Germinal center (tissue), 1 donor: ENCODE data around the gene ACTL8.
"Not testable (repeated sequence)": the region's sequence is repeated elsewhere in the genome, so short reads cannot be mapped to it uniquely, and the experiment has no call there.

Experiments used
- DNase-seq: peaks from one replicate; pipeline ENCODE4 v3.0.0; 2012; ENCODE audit warnings: mixed read lengths, low spot score

Gene ACTL8

DNA sequence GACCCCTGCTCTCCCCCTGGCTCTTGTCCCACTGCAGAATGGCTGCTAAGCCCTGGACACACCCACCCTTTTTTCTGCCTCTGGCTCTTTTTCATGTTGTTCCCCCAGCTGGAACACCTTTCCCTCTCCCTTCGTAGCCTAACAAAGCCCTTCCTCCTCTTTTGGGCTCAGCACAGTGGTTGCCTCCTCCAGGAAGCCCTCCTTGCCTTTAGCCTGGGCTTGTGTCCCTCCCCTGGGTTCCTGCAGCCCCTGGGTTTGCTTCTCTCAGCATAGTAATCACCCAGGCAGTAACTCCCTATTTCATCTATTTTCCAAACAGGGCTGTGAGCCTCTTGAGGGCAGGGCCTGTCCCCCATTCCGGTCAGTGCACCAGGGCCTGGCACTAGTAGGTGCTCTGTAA lies 19.8 kb upstream of the ACTL8 start:
- no peak for DNase-seq

DNA sequence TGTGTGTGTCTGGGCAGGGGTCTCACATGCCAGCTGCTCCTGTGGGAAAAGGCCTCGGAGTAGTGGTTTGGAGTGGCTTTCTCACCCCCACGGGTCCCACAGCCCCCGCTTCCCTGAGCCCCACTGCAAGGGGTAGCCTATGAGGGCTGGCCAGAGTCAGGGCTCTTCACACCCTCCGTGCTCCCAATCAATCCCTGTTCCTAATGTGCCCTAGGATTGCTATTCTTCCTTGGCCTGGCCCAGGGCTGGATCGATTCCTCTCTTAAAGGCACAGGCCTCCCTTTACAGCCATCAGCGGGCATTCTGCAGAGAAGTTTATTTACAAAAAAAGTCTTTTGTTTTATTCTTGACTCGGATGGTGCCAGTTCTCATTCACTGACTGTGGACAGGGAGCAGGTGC lies 19.3 kb upstream of the ACTL8 start:
- DNase-seq = no peak

DNA sequence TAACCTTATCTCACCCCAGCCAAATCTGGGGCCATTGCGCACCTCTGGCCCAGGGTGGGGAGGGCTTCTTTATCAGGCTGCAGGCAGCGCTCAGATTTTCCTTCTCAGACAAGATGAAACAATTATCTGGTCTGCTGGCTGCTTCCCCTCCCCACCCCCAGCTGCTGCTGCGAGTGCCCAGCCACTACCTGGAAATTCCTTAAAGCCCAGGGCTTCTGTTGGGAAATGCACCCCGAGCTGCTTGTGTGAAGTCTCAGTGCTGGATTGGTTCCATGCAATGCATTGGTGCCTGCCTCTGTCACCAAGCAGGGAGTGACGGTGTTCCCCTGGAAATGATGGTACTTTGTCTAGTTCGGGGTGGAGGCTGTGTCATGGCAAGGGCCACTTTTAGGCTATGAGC lies 18.5 kb upstream of the ACTL8 start:
- DNase-seq = no peak

DNA sequence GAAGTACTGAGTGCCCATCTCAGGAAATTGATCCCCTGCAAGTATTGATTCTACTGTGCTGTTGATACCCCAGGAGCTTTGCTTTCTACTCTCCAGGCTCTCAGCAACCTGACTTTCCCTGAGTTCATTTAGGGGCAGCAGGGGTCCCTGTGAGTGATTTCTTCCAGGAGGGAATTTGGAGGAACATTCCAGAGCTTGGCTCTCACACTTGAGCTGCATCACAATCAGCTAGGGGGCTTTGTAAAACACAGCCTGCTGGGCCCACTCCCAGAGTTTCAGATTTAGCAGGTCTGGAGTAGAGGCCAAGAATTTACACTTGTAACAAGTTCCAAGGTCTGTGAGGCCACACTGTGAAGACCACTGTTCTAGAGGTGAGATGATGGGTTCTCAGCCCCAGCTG lies 16.1 kb upstream of the ACTL8 start:
- no peak for DNase-seq

DNA sequence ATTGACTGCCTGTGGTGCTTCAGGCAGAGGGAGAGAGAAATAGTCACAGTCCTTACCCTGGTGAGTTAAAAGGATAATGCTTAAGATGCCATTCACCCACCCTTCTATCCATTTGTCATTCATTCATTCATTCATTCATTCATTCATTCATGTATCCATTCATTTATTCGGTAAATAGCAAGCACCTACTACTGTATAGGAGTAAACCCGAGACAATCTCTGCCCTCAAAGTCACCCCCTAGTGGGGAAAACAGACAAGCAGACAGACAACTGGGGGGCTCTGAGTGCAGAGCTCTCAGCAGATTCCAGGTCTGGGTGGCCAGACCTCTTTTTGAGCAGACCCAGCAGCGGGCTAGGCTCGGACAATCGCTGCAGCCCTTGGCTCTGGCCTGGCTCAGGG lies 14.1 kb upstream of the ACTL8 start:
- DNase-seq = no peak

DNA sequence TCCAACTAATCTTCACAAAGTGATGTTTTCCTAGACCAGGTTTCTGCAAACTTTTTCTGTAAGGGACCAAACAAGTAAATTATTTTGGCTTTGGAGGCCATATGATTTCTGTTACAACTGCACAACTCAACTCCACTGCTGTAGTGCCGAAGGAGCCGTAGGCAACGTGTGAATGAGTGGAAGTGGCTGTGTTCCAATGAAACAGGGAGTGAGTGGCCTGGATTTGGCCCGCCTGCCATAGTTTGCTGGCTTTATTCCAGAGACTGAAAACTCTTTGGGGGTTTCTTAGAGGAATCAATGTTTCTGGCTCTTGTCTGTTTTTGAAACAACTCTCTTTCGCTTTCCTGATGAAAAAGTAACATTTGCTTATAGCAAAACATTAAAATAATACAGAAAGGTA lies 12.6 kb upstream of the ACTL8 start:
- DNase-seq = no peak

DNA sequence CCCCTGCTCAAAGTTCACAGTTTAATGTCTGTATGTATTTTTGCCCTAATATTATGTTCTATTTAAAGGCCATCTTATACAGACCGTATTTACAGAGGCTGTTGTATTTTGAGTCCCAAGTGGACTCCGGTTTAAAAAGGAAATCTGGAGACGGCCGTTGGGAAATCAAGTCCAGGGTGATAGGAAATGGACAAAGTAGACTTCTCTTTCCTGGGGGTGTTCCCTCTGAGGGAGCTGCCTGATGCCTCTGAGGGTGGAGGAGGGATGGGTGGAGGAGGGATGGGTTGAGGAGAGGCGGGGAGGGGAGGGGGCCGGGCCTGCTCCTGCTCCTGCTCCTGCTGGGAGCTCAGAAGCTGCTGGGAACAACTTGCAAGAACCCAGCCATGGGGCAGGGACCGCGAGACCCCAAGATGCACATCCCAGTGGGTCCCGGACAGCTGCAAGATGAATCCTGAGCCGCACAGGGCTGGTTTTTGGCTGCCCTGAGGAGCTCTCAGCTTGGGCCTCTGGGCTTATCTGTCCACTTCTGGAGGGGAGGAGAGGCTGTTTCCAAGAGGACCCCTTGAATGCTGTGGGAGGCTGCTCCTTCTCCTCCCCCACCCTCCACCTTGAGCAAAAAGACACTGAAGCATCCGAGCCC lies 12.0 kb upstream of the ACTL8 start:
- no peak for DNase-seq

DNA sequence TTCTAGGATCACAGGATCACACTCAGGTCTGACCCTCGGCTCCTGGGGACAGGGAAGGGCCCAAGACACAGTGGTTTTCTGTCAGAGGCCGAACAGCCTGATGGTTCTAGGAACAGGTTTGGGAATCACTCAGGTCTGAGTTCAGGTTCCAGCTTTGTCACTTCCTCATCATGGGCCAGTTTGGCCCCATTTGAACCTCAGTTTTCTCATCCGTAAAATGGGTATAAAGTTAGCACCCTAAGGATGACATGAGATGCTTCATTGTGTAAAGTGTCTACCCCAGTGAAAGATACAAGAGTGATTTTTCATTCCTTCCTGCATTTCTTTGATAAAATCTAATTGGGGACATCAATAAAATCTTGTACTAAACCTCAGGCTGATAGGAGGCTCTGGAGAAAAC lies 11.2 kb upstream of the ACTL8 start:
- DNase-seq = no peak

DNA sequence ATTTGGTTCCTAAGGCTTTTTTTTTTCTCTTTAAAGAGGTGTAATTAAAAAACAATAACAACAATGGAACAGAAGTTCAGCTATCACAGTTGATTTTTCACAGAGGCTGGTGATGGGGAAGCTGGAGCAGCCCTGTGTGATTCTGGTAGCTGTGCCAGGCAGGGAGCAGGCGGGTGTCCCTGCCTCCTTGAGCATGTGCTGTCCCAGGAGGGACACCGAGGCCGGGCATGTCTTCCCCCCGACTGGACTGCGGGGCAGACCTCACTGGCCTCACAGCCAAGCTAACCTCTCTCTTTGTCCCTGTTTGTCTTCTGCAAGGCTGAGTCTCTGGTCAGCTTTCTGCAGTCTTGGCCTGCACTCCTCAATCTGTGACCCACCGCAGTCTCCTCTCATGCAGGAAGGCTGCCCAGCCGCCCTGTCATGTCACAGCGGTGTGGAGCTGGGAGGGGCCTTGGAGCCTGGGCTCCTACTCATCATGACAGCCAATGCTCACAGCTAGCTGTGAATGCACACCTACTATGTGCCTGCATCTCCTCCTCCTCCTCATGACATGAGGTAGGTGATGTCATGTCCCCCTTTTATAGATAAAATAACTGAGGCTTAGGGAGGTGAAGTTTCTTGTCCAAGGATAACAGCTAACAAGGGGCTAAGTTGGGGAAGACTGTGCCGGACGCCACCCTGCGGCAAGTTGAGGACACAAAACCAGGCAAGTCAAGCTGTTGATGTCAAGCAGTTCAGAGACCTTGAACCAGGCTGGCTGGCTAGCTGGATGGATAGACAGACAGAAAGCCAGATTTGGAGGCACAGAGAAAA lies 10.3 kb upstream of the ACTL8 start:
- no peak for DNase-seq

DNA sequence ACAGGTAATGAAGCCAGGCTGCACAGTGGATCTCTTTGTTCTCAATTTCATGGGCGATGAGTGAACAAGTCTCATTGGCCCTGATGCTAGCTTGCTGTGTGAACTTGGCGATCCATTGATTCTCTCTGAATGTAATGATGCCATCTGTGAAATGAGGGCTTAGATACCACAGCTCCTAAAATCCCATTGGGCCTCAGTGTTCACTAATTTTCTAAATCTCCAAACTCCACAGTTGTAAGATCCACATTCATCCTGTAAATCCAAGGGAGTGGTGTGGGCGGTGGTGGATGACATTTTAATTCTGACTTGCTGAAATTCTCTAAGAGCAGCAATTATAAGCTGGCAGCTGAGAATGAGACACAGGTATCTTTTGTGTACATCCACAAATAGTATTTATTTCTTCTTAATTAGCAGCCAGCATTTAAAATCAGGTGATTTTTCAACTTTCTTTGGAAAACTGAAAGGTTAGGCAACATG lies 9.6 kb upstream of the ACTL8 start:
- no peak for DNase-seq

DNA sequence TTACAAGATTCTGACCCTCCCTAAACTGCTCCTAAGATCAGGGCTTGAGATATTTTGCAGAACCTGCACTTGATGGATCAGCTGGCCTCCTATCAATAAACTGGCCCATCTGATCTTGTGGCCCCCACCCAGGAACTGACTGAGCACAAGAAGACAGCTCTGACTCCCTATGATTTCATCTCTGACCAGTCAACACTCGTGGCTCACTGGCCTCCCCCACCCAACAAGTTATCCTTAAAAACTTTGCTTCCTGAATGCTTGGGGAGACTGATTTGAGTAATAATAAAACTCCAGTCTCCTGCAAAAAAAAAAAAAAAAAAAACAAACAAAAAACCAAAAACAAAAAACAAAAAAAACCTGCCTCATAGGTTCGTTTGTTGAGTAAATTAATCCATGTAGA lies 8.9 kb upstream of the ACTL8 start:
- not testable (repeated sequence) for DNase-seq

DNA sequence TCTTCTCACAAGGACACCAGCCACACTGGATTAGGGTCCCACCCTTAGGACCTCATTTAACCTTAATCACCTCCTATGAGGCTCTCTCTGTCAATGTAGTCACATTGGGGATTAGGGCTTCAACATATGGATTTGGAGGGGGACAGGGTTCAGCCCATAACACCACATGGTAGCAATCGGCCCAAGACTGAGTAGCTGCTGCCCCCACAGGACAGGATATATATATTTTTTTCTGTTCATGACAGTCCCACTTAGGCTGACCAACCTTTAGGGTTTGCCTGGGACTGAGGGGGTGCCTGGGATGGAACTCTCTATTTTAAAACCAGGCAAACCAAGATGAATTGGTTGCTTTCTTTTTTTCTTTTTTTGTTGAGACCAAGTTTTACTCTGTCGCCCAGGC lies 8.2 kb upstream of the ACTL8 start:
- DNase-seq = no peak

DNA sequence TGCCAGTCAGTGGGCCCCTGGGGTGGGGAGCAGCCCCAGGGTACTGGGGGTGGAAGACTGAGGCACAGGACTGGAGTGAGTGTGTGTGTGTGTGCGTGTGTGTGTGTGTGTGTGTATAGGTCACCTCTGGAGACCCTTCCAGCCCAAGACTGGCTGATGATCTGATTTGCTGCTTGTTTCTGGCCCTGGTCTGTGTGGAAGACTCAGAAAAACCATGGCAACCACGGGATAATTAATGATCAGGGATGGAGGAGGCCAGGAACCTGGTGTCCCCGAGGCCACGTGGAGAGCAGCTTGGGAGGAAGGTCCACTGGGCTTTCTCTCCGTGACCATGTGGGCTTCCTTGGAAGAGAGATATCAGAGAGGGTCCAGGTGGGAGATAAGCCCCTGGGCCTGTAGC lies 4.8 kb upstream of the ACTL8 start:
- no peak for DNase-seq

DNA sequence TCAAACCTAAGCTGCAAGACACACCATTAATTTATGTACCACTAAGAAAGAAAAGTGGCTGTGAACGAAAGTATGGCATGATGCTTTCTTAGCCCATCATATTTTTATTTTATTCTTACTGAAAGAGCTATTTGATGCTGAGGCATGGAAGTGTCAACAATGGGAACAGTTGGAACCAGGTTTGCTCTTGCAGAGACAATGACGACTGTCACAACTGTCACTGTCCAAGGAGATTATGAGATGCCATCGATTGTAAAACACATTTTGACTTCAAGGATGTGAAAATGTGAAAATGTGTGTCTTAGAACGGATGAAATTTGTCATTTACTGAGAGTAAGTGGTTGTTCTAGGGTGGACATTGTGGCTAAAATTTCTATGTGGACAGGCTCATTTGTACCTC lies 2.8 kb upstream of the ACTL8 start:
- DNase-seq = no peak

DNA sequence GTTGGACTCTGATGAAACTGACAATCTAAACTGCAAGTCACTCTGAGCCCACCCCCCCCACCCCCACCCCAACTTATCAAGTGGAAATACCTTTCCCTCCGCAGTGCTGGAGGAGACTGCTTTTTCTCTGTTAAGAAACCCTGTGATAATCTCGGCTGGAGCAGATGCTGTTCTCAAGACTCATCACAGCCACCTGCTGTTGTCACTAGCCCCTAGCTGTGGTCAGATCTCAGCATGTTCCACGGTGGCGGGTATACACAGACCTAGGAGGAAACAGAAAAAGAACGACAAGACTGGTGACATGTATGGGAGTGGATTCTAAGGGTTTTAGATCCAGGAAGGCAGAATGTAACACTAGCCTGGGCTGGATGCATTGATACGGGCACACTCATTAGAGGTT lies 2.3 kb downstream of the ACTL8 start:
- DNase-seq = no peak

DNA sequence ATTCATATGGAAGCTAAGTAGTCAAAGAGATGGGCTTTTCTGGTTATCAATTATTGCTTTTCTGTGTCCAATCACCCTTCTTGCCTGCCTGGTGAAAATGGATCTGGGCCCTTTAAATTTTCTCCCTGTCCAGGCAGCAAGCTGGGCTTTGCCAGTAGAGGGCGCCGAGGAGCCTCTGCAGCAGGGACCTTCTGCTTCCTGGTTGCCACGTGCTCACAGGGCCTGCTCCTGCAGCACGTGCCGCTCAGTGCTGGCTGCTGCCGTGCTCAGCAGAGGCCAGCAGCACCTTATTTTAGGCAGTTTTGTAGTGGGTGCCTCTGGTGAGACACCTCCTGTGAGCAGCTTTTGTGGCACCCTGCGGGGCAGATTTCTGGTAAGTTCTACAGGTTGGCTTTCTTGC lies 4.0 kb downstream of the ACTL8 start:
- no peak for DNase-seq

DNA sequence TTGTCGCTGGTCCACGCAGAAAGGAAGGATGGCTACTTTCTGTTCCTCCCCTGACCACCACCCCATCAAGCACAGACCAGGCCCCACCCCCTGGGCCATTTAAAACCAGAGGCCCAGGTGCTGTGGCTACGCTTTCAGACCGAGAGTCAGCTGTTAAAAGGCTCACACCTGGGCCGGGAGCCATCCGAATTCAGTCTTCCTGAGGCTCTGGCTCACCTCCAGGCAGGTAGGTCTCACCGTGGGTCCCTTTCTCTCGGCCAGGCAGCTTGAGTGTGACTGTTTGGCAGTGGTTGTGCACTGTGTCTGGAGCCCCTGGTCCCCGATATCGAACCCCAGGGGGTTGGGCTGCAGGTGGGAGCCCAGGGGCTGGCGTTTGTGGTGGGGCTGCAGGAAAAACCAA lies 7.2 kb downstream of the ACTL8 start:
- no peak for DNase-seq

DNA sequence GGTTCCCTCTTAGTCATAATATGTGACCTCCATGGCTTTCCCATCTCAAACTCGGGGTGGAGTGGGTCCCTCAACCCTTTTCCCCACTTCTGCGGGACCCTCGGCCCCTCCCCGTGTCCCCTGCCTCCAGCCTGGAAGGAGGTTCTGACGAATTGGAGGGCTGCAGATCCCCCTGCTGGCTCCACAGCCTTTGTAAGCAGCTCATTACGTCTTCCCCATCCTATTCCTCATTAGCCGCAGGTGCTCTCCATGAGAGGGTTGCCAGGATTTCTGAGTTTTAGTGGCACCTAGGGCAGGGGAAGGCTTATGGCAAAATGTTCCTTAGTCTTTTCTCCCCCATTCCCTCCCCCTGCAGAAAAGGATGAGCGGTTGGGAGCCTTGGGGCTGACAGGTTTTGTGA lies 8.3 kb downstream of the ACTL8 start:
- no peak for DNase-seq

DNA sequence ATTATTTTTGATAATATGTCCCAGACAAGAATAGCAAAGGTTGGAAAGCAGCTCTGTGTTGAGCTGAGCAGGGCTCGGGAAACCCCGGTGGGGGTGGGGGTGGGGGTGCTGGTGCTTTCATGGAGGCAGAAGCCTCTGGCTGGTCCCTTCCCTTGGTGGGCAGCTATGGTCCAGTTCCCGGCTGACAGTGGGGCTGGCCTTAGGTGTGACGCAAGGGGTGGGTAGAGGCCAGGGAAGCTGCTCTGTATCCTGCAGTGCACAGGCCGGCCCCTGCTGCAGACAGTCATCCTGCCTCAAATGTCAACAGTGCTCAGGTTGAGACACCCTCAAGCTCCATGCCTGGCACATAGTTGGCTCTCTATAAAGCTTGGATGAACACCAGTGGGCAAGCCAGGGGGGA lies 8.9 kb downstream of the ACTL8 start:
- DNase-seq = no peak

DNA sequence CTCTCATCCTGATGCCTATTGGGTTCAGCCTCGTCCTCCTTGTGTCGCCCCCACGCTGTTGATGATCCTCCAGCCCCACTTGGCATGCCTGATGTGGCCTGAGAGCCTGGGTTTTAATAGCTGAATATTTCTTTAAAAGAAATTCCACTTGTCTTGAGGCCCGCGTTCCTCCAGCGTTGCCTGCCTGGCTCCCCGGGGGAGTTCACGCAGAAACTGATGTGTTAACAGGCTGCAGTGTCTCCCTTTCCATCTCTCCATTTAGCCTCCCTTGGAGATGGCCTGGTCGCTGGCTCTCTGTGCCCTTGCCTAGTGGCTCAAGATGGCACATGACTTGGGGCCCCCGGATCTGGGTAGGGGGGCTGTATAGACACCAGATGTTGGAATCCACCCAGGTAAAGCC lies 9.5 kb downstream of the ACTL8 start:
- no peak for DNase-seq

DNA sequence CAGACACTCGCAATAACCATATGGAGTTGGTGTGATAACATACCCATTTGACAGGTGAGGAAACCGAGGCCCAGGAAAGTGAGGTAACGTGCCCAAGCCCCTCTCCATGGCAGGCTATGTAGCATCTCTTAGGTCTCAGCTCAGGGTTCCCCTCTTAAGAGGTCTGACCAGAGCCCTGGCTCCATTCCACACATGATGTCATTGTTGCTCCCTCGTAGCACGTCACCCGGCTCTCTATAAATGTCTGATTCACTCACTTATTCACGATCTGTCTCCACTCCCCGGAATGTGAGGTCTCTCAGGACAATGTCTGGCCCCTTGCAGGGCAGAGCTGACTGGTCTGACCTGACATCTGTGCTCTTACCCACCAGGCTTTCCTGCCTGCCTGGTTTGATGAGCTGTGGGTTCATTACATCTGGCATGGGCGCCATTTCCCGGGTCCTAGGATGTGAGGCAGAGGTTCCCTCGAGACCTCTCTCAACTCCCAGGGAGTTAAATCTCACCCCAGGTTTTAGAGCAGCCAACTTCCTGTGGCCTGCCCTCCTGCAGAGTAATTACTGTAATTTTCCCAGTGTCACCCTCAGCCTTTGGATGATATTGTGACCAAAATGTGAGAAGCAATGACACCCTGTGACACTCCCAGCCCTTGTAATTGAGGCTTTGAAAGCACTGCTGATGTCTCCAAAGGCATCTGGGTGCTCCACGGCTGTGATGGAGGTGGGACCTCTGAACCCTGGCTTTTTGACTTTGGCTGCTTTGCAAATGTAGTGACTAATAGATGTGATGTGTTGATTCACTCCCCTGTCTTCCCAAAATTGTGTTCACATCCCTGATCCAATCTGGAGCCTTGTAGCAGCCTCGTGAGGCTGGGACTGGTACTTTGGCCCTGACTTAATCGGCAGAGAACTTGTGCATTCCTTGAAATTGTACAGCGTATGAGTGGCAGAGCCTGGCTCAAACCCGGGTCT lies 10.6 kb downstream of the ACTL8 start:
- DNase-seq = no peak

DNA sequence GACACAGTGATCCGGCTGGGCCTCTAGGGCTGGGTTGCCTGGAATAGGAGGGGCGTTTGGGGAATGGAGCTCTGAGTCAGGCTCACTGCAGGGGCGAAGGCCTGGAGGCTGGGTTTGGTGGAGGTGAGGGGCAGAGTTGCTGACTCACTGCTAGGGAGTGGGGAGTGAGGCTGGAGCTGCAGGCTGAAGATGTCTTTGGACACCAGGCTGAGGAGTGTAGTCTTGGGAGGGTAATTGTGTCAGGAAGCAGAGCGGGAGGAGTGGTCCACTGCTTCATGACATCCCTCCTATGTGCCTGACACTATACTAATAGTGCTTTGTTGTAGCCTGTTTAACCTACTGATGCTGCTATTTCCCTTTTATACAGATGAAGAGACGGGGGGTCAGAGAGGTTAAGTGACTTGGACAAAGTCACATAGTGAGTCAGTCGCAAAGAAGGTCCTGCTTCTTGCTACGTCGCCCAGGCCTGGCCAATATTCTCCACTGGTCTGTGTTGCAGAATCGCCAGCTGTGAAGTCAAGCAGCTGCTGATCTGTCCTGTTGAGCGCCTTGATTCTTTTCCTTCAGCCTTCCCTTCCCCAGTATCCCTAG lies 13.6 kb downstream of the ACTL8 start:
- no peak for DNase-seq
